Heart left ventricle (tissue), 16 donors: ENCODE data around the gene TSPAN33. TPM values are rescaled to one million over a fixed set of nuclear protein-coding genes. Genes with fewer than 3 reads are reported as not detected.

Experiments
- ATAC-seq, 4 donors: fragments of 200-7000 bp; cut with Tn5 transposase; one replicate each; pipeline ENCODE4 v1.9.1; 2020 to 2022; ENCODE audit warnings: moderate library complexity in 4 of 4, mild to moderate bottlenecking in 3 of 4, moderate number of reproducible peaks in 1 of 4
- DNase-seq, 5 donors: peaks; one replicate each; pipeline ENCODE4 v3.0.0-alpha.2; 2020
- H3K27ac ChIP-seq, 12 donors: fragments of 200-600 bp; sonication (generic) in 4 of 12; one replicate each; pipeline versions ENCODE4 v1.5.0 to v1.8.0; 2016 to 2022; ENCODE audit warnings: mild to moderate bottlenecking in 2 of 12
- H3K27me3 ChIP-seq, 9 donors: fragments of 200-600 bp; sonication (generic) in 2 of 9; one replicate each; pipeline versions ENCODE4 v1.5.1 to v1.8.0; 2016 to 2022; ENCODE audit warnings: mild to moderate bottlenecking in 3 of 9
- H3K36me3 ChIP-seq, 9 donors: fragments of 200-600 bp; sonication (generic) in 2 of 9; one replicate each; pipeline versions ENCODE4 v1.5.0 to v1.8.0; 2018 to 2022; ENCODE audit warnings: mild to moderate bottlenecking in 2 of 9
- H3K4me1 ChIP-seq, 12 donors: fragments of 200-600 bp; sonication (generic) in 4 of 12; one replicate each; pipeline versions ENCODE4 v1.5.0 to v1.8.0; 2016 to 2022; ENCODE audit warnings: mild to moderate bottlenecking in 3 of 12
- H3K4me3 ChIP-seq, 12 donors: fragments of 200-600 bp; sonication (generic) in 4 of 12; one replicate each; pipeline versions ENCODE4 v1.5.0 to v1.8.0; 2017 to 2022; ENCODE audit warnings: mild to moderate bottlenecking in 9 of 12, moderate library complexity in 4 of 12
- H3K9me3 ChIP-seq, 12 donors: fragments of 200-600 bp; sonication (generic) in 4 of 12; one replicate each; pipeline versions ENCODE4 v1.5.0 to v1.8.0; 2016 to 2022; ENCODE audit warnings: mild to moderate bottlenecking in 1 of 12
- POLR2A ChIP-seq, 2 donors: fragments of 450-650 bp; IDR thresholded peaks; one replicate each; pipeline ENCODE4 v1.6.1; 2017; ENCODE audit warnings: antibody characterized with exemption in 2 of 2, mild to moderate bottlenecking in 2 of 2, moderate library complexity in 2 of 2
- WGBS, 4 donors: extraction: QIAGEN DNeasy Blood & Tissue Kit in 2 of 4; methylation state at CpG; one replicate each; pipeline versions ENCODE4 v1.1.5 to v1.1.7; 2013 to 2018; 5-methylcytosine and 5-hydroxymethylcytosine counted together
- intact Hi-C, 10 donors: fragments of 100-400 bp; cut with DNase I; formaldehyde crosslinking; loops; one replicate each; pipeline versions ENCODE4 v1.11.1 to v1.14.2; 2022
- polyA plus RNA-seq, 2 donors: library from polyadenylated mRNA; stranded (reverse); fragments of 200-250 nt; gene quantifications; one replicate each; pipeline ENCODE4 v1.2.3, GENCODE V29; 2013
- total RNA-seq, 9 donors: library from RNA; depleted of rRNA in 2 of 9; stranded (reverse); fragments of >200 nt in 2 of 9; fragmentation: NEBNext Ultra II Directional in 3 of 9; extraction: Animal tissue kit (Norgen Biotek cat#: 25700) in 3 of 9; gene quantifications; one replicate each; pipeline versions ENCODE4 v1.1.0 to v1.2.4, GENCODE V29; 2016 to 2023
- TF ChIP-seq, protein P1 (sequence below), 12 donors: fragments of 200-600 bp; sonication (generic) in 4 of 12; IDR thresholded peaks; one replicate each; pipeline versions ENCODE4 v1.5.0 to v1.8.0; 2018 to 2022; ENCODE audit warnings: antibody characterized with exemption in 12 of 12, mild to moderate bottlenecking in 5 of 12
- donor health status: ischemic (EF 13 %, LVEDD 7.1; RV severe dilation, severe dysfunction).
- donor health status: healthy with polysubstance abuse.
- donor health status: DM: no; HTN: yes; CAD: no.
- donor health status: DM: no; HTN: no; CAD: no.
- donor health status: ischemic (EF 25% LVEDD 6.9; RV normal size, moderate dysfunction).
- donor health status: ischemic (EF 25% LVEDD 5.7; RV mildly dilated, moderate dysfunction).
- donor health status: healthy.
- donor health status: DM: yes; HTN: yes; CAD: no.
- donor health status: ischemic (EF 35%, LVEDD 5.7; RV mildly dilated, moderate dysfunction).
- donor health status: nonischemic (EF 11% LVEDD 7.7; RV severe dilation, severe dysfunction).
- donor health status: DM: yes; HTN: yes; CAD: no.
- donor health status: PGD.
- donor health status: ischemic (EF 29% LVEDD 5.4; RV normal size, mild dysfunction).
- donor health status: nonischemic (EF 23%, LVEDD 6.1; RV moderate dilation, normal function).

The TSPAN33 gene
- total and polyA plus RNA-seq, 11 donors = 3.0 to 21.5 (median 8.8) TPM

DNA sequence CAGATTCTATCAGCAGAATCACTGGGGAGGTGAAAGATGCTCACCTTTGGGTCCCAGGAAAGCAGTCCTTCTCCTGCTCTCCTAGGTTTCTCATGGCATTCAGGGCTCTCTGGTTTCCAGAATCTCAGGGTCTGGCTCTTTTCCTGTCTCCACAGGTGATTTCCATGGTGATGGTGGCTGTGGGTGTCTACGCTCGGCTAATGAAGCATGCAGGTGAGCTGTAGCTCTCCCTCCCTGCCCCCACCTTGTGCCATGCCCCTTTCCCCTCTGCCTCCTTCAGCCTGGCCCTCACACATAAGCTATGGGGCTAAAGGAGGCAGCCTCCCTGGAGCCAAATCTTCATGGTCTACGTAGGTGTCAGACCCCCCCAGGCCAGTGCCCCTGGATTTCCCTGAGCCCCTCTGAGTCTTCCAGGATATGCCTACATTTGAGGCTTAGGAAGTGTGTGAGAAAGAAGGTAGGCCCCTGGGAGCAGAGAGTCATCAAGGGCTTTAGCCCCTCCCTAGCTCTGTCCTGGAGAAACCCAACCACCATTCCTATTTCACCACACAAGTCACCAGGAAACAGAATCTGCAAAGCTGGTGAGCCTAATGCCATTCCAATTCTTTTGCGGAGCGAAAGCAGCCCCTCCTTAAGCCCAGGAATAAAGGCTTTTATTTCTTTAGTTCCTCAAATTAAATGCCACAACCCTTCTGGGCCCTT lies 17.2 kb downstream of the TSPAN33 start:
- no peaks in the 10 kb centered on the region for H3K27me3 ChIP-seq
- 83 to 97% (median 93%) methylated on average over 5 of the region's 5 CpGs for WGBS, 4 donors
- TF ChIP-seq, protein P1, sequence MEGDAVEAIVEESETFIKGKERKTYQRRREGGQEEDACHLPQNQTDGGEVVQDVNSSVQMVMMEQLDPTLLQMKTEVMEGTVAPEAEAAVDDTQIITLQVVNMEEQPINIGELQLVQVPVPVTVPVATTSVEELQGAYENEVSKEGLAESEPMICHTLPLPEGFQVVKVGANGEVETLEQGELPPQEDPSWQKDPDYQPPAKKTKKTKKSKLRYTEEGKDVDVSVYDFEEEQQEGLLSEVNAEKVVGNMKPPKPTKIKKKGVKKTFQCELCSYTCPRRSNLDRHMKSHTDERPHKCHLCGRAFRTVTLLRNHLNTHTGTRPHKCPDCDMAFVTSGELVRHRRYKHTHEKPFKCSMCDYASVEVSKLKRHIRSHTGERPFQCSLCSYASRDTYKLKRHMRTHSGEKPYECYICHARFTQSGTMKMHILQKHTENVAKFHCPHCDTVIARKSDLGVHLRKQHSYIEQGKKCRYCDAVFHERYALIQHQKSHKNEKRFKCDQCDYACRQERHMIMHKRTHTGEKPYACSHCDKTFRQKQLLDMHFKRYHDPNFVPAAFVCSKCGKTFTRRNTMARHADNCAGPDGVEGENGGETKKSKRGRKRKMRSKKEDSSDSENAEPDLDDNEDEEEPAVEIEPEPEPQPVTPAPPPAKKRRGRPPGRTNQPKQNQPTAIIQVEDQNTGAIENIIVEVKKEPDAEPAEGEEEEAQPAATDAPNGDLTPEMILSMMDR (IDR thresholded peaks at IDR 0.05) = no peak
- TF ChIP-seq POLR2A (IDR thresholded peaks at IDR 0.05) = no peak
- intact Hi-C loops = loop anchor here in 4 of 10 donors (2.0 to 5.0 kb wide), 2 partner anchors 46 to 49 kb away; no protein-coding TSS in a partner anchor
- ATAC-seq (no peak), DNase-seq (no peak)
- no peak overlapping the region for H3K4me3 ChIP-seq
- no peak overlapping the region for H3K27ac ChIP-seq
- H3K4me1 ChIP-seq = peaks cover 0 to 2% (median 0%) of the 10 kb centered on the region in 12 donors
- no peaks in the 10 kb centered on the region for H3K9me3 ChIP-seq
- H3K36me3 ChIP-seq = peaks cover 0 to 7% (median 0%) of the 10 kb centered on the region in 9 donors

DNA sequence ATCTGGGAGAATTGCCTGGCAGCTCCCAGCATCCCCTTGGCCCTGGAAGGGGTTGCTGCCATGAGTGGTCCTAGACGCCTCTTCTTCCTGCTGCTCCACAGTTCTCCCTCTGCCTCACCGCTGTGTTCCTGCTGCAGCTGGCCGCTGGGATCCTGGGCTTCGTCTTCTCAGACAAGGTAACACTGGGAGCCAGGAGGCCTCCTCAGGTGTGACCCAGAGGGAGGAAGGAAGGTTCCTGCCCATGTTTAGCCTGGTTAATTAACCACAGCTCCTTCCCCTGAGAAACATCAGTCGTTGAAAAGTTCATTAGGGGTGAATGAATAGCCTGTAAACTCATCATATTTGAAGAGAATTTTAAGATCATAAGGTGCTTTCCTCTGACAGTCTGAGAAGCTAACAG lies 18.2 kb downstream of the TSPAN33 start:
- WGBS, 4 donors = 80 to 88% (median 83%) methylated on average over 5 of the region's 5 CpGs
- intact Hi-C loops = loop anchor here in 4 of 10 donors (2.0 to 5.0 kb wide), 2 partner anchors 45 to 48 kb away; no protein-coding TSS in a partner anchor
- no peak overlapping the region for H3K4me3 ChIP-seq
- H3K9me3 ChIP-seq = no peaks in the 10 kb centered on the region
- no peak overlapping the region for H3K27ac ChIP-seq
- H3K36me3 ChIP-seq = peaks cover 0 to 7% (median 0%) of the 10 kb centered on the region in 9 donors
- H3K4me1 ChIP-seq = peaks cover 0 to 2% (median 0%) of the 10 kb centered on the region in 12 donors
- no peaks in the 10 kb centered on the region for H3K27me3 ChIP-seq
- no peak for ATAC-seq
- DNase-seq = no peak
- TF ChIP-seq, protein P1 (IDR thresholded peaks at IDR 0.05) = no peak
- no peak for TF ChIP-seq POLR2A (IDR thresholded peaks at IDR 0.05)

DNA sequence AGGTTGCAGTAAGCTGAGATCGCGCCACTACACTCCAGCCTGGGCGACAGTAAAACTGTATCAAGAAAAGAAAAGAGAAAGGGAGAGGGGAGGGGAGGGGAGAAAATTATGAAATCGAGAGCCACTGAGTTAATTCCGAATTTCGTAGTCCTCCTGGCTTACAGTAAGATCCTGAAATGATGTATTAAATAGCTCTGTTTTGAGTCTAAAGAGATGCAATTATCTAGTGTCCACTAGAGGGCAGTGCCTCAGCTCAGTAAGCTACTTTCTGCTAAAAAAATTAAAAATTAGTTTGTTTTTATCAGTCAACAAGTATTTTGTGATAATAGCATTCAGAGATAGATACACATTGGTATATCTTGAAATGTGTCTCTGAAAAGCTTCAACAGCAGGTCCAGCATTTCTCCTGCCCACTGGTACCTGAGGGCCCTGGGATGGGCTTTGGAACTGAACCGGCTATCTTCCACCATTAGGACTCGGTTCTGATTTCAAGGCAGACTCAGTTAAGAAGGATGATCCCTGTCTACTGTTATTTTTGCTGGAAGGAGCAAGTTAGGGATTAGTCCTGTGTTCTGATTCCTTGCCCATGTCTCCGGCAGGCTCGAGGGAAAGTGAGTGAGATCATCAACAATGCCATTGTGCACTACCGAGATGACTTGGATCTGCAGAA lies 19.5 kb downstream of the TSPAN33 start:
- DNase-seq (no peak), ATAC-seq (peak in 1 of 4 donors; percentile 14)
- Histone ChIP-seq H3K27me3 (no peaks in the 10 kb centered on the region), H3K27ac (no peak overlapping the region), H3K4me3 (no peak overlapping the region), H3K9me3 (no peaks in the 10 kb centered on the region), H3K4me1 (peaks cover 0 to 10% (median 1%) of the 10 kb centered on the region in 12 donors), H3K36me3 (peaks cover 0 to 7% (median 0%) of the 10 kb centered on the region in 9 donors)
- no peak for TF ChIP-seq POLR2A (IDR thresholded peaks at IDR 0.05)
- TF ChIP-seq, protein P1 (IDR thresholded peaks at IDR 0.05) = peak; percentile 71 to 94 (median 82)
- WGBS, 4 donors = 60 to 63% (median 62%) methylated on average over 11 of the region's 11 CpGs
- intact Hi-C loops = loop anchor here in 8 of 10 donors (1.0 to 5.0 kb wide), 4 partner anchors 43 to 47 kb away; no protein-coding TSS in a partner anchor

DNA sequence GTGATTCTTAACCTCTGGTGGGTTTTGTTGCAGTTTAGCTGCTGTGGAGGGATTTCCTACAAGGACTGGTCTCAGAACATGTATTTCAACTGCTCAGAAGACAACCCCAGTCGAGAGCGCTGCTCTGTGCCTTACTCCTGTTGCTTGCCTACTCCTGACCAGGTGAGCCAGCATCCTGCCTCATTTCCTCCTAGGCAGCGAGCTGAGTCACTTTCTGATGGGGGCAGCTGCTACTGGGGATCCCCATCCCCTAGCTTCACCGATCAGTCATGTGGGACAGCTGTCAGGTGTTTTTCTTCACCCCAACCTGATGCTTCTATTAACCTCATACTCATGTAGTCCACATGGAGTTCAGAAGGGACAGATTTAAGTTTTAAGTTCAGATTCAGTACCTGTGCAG lies 22.2 kb downstream of the TSPAN33 start:
- 84 to 92% (median 88%) methylated on average over 4 of the region's 4 CpGs for WGBS, 4 donors
- Histone ChIP-seq H3K9me3 (no peaks in the 10 kb centered on the region), H3K4me1 (peaks cover 0 to 17% (median 4%) of the 10 kb centered on the region in 12 donors), H3K27me3 (no peaks in the 10 kb centered on the region), H3K36me3 (peaks cover 0 to 7% (median 0%) of the 10 kb centered on the region in 9 donors), H3K27ac (no peak overlapping the region), H3K4me3 (no peak overlapping the region)
- intact Hi-C loops = loop anchor here in 2 of 10 donors (2.0 to 5.0 kb wide), 2 partner anchors 44 to 46 kb away; no protein-coding TSS in a partner anchor
- no peak for DNase-seq
- no peak for ATAC-seq
- TF ChIP-seq, protein P1 (IDR thresholded peaks at IDR 0.05) = no peak
- no peak for TF ChIP-seq POLR2A (IDR thresholded peaks at IDR 0.05)
